ENCODE data around the gene SLC35G3.

DNA sequence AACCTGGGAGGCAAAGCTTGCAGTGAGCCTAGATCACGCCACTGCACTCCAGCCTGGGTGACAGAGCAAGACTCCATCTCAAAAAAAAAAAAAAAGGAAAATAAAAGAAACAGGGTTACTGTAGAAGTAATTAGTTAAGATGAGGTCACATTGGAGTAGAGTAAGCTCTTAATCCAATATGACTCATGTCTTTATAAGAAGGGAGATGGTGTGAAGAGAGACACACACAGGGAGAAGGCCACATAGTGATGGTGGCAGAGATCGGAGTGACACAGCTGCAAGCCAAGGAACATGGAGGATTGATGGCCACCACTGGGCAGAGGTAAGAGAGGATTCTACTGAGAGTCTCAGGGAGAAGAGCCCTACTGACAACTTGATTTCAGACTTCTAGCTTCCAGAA, 33.4 kb upstream of the SLC35G3 start:
- no peak for TF ChIP-seq POLR2AphosphoS5 (IDR thresholded peaks at IDR 0.05; ENCODE audit: borderline replicate concordance, low read depth, low read length)
- TF ChIP-seq FOXP2 (optimal IDR thresholded peaks at IDR 0.05; ENCODE audit: control extremely low read depth, extremely low read length, insufficient read depth), result no peak
- TF ChIP-seq EZH2 (IDR thresholded peaks at IDR 0.05), result no peak
